Smooth muscle cell of the pulmonary artery (primary cell): Measurements from ENCODE around the gene SEMA6D. TPM values are rescaled to one million over a fixed set of nuclear protein-coding genes. Genes with fewer than 3 reads are reported as not detected.

ENCODE experiments used
- total RNA-seq: library from RNA; depleted of rRNA; stranded (reverse); fragments of >200 nt; gene quantifications from 2 replicates; pipeline ENCODE4 v1.2.3, GENCODE V29; 2014

SEMA6D gene, protein sequence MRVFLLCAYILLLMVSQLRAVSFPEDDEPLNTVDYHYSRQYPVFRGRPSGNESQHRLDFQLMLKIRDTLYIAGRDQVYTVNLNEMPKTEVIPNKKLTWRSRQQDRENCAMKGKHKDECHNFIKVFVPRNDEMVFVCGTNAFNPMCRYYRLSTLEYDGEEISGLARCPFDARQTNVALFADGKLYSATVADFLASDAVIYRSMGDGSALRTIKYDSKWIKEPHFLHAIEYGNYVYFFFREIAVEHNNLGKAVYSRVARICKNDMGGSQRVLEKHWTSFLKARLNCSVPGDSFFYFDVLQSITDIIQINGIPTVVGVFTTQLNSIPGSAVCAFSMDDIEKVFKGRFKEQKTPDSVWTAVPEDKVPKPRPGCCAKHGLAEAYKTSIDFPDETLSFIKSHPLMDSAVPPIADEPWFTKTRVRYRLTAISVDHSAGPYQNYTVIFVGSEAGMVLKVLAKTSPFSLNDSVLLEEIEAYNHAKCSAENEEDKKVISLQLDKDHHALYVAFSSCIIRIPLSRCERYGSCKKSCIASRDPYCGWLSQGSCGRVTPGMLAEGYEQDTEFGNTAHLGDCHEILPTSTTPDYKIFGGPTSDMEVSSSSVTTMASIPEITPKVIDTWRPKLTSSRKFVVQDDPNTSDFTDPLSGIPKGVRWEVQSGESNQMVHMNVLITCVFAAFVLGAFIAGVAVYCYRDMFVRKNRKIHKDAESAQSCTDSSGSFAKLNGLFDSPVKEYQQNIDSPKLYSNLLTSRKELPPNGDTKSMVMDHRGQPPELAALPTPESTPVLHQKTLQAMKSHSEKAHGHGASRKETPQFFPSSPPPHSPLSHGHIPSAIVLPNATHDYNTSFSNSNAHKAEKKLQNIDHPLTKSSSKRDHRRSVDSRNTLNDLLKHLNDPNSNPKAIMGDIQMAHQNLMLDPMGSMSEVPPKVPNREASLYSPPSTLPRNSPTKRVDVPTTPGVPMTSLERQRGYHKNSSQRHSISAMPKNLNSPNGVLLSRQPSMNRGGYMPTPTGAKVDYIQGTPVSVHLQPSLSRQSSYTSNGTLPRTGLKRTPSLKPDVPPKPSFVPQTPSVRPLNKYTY
- total RNA-seq = 4.4 and 12.3 TPM in 2 replicates

DNA sequence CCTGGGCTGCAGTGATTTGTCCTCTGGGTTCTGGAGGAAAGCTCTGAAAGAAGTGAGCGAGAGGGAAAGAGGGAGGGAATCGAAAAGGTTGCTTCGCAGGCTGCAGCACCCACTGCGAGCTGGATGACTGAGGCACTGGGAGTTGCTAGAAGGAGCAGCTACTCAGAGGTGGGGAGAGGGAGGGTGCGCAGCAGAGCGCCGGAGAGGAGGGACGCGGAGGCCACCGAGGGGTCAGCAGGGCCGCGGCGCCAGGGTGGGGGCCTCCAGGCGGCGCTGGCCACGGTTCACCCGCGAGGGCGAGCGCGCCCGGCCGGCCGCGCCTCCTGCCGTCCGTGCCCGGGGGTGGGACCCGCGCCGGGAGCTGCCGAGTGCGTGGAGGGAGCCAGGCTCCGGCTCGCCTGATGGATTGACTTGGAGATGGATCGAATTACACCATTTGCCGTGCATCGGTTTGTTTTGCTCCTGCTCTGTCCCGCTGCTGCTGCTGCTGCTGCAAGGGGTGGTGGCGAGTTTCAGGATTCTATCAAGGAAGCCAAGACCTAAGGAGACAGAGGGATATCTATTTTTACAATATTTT lies at the start of gene SEMA6D:
Gene SEMA6D, plus strand, starts transcription at position 470 of the 577 bp plus-strand sequence. CDS start 42,294 bp downstream, outside the sequence.

